HepG2 (cell line): ENCODE results near the gene POFUT2. TPM values are rescaled to one million over a fixed set of nuclear protein-coding genes. Genes with fewer than 3 reads are reported as not detected.

Source experiments
- CENPT ChIP-seq: sonication (generic); formaldehyde crosslinking; IDR thresholded peaks from 2 replicates; pipeline ENCODE4 v1.8.0; 2022; ENCODE audit warnings: low read depth, mild to moderate bottlenecking, moderate library complexity, missing genetic modification reagents
- CHCHD3 ChIP-seq: sonication (generic); formaldehyde crosslinking; IDR thresholded peaks from 2 replicates; pipeline ENCODE4 v1.8.0; 2022; ENCODE audit warnings: mild to moderate bottlenecking, missing genetic modification reagents, moderate library complexity
- KLF15 ChIP-seq: sonication (generic); formaldehyde crosslinking; IDR thresholded peaks from 2 replicates; pipeline ENCODE4 v1.8.1; 2023; ENCODE audit warnings: borderline replicate concordance, mild to moderate bottlenecking, inconsistent platforms, missing genetic modification reagents, mixed read lengths
- MAFF ChIP-seq: IDR thresholded peaks from 2 replicates; pipeline ENCODE4 v1.6.1; 2011; ENCODE audit warnings: low read depth, low read length, improper control_type of control experiment
- PHB2 ChIP-seq: fragments of 450-650 bp; IDR thresholded peaks from 2 replicates; pipeline ENCODE4 v1.6.1; 2018; ENCODE audit not compliant: partially characterized antibody
- SALL1 ChIP-seq: sonication (generic); formaldehyde crosslinking; IDR thresholded peaks from 2 replicates; pipeline ENCODE4 v1.8.0; 2022; ENCODE audit warnings: mild to moderate bottlenecking, missing genetic modification reagents
- SMYD3 ChIP-seq: sonication (generic); formaldehyde crosslinking; IDR thresholded peaks from 2 replicates; pipeline ENCODE4 v1.8.1; 2023; ENCODE audit warnings: mild to moderate bottlenecking, missing genetic modification reagents
- SPEN ChIP-seq: sonication (generic); formaldehyde crosslinking; IDR thresholded peaks from 2 replicates; pipeline ENCODE4 v1.5.1; 2020; ENCODE audit warnings: low read depth, mild to moderate bottlenecking, missing genetic modification reagents
- STAG1 ChIP-seq: sonication (generic); formaldehyde crosslinking; IDR thresholded peaks from 2 replicates; pipeline ENCODE4 v1.4.0; 2020; ENCODE audit warnings: missing genetic modification reagents
- TAF15 ChIP-seq: fragments of 200-400 bp; formaldehyde crosslinking; IDR thresholded peaks from one replicate; pipeline ENCODE4 v1.6.1; 2018; ENCODE audit warnings: mild to moderate bottlenecking, low read depth, low read length; ENCODE audit not compliant: poor library complexity, severe bottlenecking
- THAP7 ChIP-seq: sonication (generic); formaldehyde crosslinking; IDR thresholded peaks from 2 replicates; pipeline ENCODE4 v1.8.1; 2023; ENCODE audit warnings: mild to moderate bottlenecking, missing genetic modification reagents
- ZBTB21 ChIP-seq: sonication (generic); formaldehyde crosslinking; IDR thresholded peaks from 2 replicates; pipeline ENCODE4 v1.4.0; 2020; ENCODE audit warnings: missing genetic modification reagents
- ZGPAT ChIP-seq: IDR thresholded peaks from 2 replicates; pipeline ENCODE4 v1.6.1; 2016; ENCODE audit warnings: mild to moderate bottlenecking
- ZMYM4 ChIP-seq: sonication (generic); formaldehyde crosslinking; IDR thresholded peaks from 2 replicates; pipeline ENCODE4 v1.8.1; 2023; ENCODE audit warnings: mild to moderate bottlenecking, missing genetic modification reagents
- ZNF256 ChIP-seq: sonication (generic); formaldehyde crosslinking; conservative IDR thresholded peaks from 2 replicates; pipeline ENCODE4 v1.4.0; 2020; ENCODE audit warnings: missing genetic modification reagents
- ZNF407 ChIP-seq: sonication (generic); formaldehyde crosslinking; IDR thresholded peaks from one replicate; pipeline ENCODE4 v1.5.1; 2020; ENCODE audit warnings: mild to moderate bottlenecking, missing genetic modification reagents; ENCODE audit errors: not compliant biosample characterization
- ZNF550 ChIP-seq: sonication (generic); formaldehyde crosslinking; IDR thresholded peaks from 2 replicates; pipeline ENCODE4 v1.4.0; 2020; ENCODE audit warnings: mild to moderate bottlenecking, missing genetic modification reagents, borderline replicate concordance
- ZNF598 ChIP-seq: sonication (generic); formaldehyde crosslinking; IDR thresholded peaks from 2 replicates; pipeline ENCODE4 v1.5.1; 2020; ENCODE audit warnings: mild to moderate bottlenecking, missing genetic modification reagents, borderline replicate concordance
- ZNF878 ChIP-seq: sonication (generic); formaldehyde crosslinking; IDR thresholded peaks from 2 replicates; pipeline ENCODE4 v1.8.1; 2023; ENCODE audit warnings: mild to moderate bottlenecking, missing genetic modification reagents, moderate library complexity
- ZSCAN29 ChIP-seq: sonication (generic); formaldehyde crosslinking; conservative IDR thresholded peaks from 2 replicates; pipeline ENCODE4 v1.4.0; 2020; ENCODE audit warnings: mild to moderate bottlenecking, missing genetic modification reagents
- polyA plus RNA-seq, 8 experiments: library from polyadenylated mRNA; depleted of rRNA in 3 of 8; stranded (reverse) in 7 of 8; unstranded in 1 of 8; fragments of >200 nt; fragmentation: Illumina TruSeq in 4 of 8; extraction: Trizol in 4 of 8; gene quantifications; 2 replicates each; pipeline versions ENCODE4 v1.2.1 to v1.2.3, GENCODE V29; 2011 to 2016; ENCODE audit warnings: low read depth in 4 of 8, missing spikeins in 1 of 8, mixed read lengths in 1 of 8; ENCODE audit not compliant: insufficient read depth in 1 of 8
- total RNA-seq, 5 experiments: library from RNA; depleted of rRNA; stranded (reverse); fragments of >200 nt; fragmentation: Illumina TruSeq; extraction: Trizol; gene quantifications; 2 replicates each; pipeline ENCODE4 v1.2.3, GENCODE V29; 2016; ENCODE audit warnings: low read depth in 1 of 5

Gene POFUT2
- total and polyA plus RNA-seq, 2 of the 13 experiments (the other 11 are each of a cell fraction or from before 2014, with no cell fraction given): 22.8 to 24.0 TPM

- no peak for TF ChIP-seq ZNF598 (CRISPR knock-in tag)
- TF ChIP-seq ZMYM4 (CRISPR knock-in tag): no peak
- TF ChIP-seq THAP7: no peak
- TF ChIP-seq ZNF550 (CRISPR knock-in tag): no peak
- peak; percentile 9; the same call in 1 of the 2 replicates for TF ChIP-seq SALL1 (CRISPR knock-in tag)
- peak; percentile 13; the same call in 1 of the 2 replicates for TF ChIP-seq STAG1 (CRISPR knock-in tag)
- no peak for TF ChIP-seq KLF15 (CRISPR knock-in tag)
- TF ChIP-seq ZNF407 (CRISPR knock-in tag): no peak
- no peak for TF ChIP-seq ZGPAT (CRISPR knock-in tag)
- TF ChIP-seq TAF15: no peak
- TF ChIP-seq MAFF: peak; percentile 20; the same call in 1 of the 2 replicates
- no peak for TF ChIP-seq ZSCAN29 (CRISPR knock-in tag)
- no peak for TF ChIP-seq ZBTB21
- TF ChIP-seq ZNF878 (CRISPR knock-in tag): no peak
- no peak for TF ChIP-seq SMYD3
- no peak for TF ChIP-seq PHB2
- TF ChIP-seq SPEN: 0 out of 2 replicates have a peak, but pooled peaks have one; percentile 30
- no peak for TF ChIP-seq CHCHD3 (CRISPR knock-in tag)
- no peak for TF ChIP-seq CENPT
- TF ChIP-seq ZNF256 (CRISPR knock-in tag): no peak
Observed at GRCh38 chr21:45294509-45295291, 7.0 kb upstream of the POFUT2 start (continued).
